Fibroblast of pulmonary artery (primary cell): ENCODE measurements around the gene LBH.

Source experiments
- DNase-seq: peaks from one replicate; pipeline ENCODE4 v3.0.0-alpha.2; 2010; ENCODE audit warnings: low read depth
- H3K4me3 ChIP-seq: replicated peaks from 2 replicates; pipeline ENCODE4 v1.5.1; 2011; ENCODE audit warnings: low read depth, mild to moderate bottlenecking, control low read depth, low read length, moderate library complexity
- TF ChIP-seq, protein P1 (sequence below): IDR thresholded peaks from 2 replicates; pipeline ENCODE4 v1.5.1; 2011; ENCODE audit warnings: mild to moderate bottlenecking, control low read depth, low read length, inconsistent platforms; ENCODE audit errors: missing control alignments

LBH gene

GRCh38 chr2:30269771-30270145, 38.4 kb downstream of the LBH start:
- TF ChIP-seq, protein P1, sequence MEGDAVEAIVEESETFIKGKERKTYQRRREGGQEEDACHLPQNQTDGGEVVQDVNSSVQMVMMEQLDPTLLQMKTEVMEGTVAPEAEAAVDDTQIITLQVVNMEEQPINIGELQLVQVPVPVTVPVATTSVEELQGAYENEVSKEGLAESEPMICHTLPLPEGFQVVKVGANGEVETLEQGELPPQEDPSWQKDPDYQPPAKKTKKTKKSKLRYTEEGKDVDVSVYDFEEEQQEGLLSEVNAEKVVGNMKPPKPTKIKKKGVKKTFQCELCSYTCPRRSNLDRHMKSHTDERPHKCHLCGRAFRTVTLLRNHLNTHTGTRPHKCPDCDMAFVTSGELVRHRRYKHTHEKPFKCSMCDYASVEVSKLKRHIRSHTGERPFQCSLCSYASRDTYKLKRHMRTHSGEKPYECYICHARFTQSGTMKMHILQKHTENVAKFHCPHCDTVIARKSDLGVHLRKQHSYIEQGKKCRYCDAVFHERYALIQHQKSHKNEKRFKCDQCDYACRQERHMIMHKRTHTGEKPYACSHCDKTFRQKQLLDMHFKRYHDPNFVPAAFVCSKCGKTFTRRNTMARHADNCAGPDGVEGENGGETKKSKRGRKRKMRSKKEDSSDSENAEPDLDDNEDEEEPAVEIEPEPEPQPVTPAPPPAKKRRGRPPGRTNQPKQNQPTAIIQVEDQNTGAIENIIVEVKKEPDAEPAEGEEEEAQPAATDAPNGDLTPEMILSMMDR, result no peak
- no peak overlapping the region for H3K4me3 ChIP-seq
- no peak for DNase-seq

- TF ChIP-seq, protein P1, result no peak
- H3K4me3 ChIP-seq, result no peak overlapping the region
- no peak for DNase-seq
Measured at GRCh38 chr2:30270166-30270565, 38.8 kb downstream of the LBH start.

DNA sequence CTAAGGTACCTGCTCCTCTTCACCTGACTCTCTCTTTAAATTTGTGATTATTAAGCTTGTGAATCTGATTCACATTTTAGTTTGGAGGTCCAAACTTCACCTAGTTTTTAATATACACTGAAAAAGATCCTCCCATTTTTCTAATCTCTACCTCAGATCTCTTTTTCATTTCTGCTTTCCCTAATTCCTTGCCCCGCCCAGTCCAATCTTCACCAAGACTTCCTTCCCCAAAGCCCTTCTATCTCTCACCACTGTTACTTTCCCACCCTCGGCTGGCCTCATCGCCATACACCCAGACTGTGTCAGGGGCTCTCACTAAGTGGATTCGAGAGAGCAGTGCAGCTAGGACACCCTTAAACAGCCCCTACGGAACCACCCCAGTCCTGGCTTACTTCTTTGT, 40.0 kb downstream of the LBH start:
- TF ChIP-seq, protein P1, result no peak
- no peak for DNase-seq
- H3K4me3 ChIP-seq, result no peak overlapping the region

DNA sequence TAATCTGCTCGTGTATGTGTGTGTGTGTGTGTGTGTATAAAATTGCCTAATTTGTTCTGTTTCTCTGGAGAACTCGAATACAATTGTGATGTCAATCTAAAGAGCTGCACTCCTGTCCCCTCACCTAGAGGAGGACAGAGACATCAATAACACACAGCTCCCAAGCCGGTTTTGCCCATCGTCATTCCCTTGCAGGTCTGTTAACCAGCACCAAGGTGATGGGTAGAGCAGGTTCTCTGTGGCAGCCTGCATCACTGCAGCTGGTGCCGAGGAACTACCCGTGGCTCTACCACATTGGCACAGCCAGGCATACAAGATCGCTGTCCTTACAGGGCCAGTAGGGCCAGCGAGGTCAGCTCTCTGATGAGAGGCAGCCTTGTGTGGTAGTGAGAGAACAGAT, 41.0 kb downstream of the LBH start:
- TF ChIP-seq, protein P1, result no peak
- no peak overlapping the region for H3K4me3 ChIP-seq
- DNase-seq, result no peak

- DNase-seq, result peak; percentile 63
- H3K4me3 ChIP-seq, result no peak overlapping the region
- TF ChIP-seq, protein P1, result no peak
Measured at GRCh38 chr2:30272761-30273573, 41.6 kb downstream of the LBH start.

- no peak overlapping the region for H3K4me3 ChIP-seq
- no peak for DNase-seq
- TF ChIP-seq, protein P1, result no peak
Measured at GRCh38 chr2:30273574-30273929, 42.2 kb downstream of the LBH start.

DNA sequence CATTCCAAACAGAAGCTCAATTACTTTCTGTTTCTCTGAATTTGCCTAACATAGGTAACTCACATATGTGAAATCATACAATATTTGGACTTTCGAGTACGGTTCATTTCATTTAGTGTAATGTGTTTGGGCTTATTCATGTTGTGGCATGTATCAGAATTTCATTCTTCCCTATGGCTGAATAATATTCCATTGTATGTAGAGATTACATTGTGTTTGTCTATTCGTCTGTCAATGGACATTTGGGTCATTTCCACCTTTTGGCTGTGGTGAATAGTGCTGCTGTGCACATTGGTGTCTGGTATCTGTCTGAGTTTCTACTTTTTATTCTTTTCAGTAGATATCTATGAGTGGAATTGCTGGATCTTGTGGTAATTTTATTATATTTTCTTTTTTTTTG, 43.9 kb downstream of the LBH start:
- no peak for DNase-seq
- TF ChIP-seq, protein P1, result no peak
- no peak overlapping the region for H3K4me3 ChIP-seq
